ENCODE measurements around the gene ZNF205.
"Not testable (repeated sequence)": the region's sequence is repeated elsewhere in the genome, so short reads cannot be mapped to it uniquely, and the experiment has no call there.

ZNF205 gene

GRCh38 chr16:3076577-3076976, 35.8 kb upstream of the ZNF205 start:
- no peak for TF ChIP-seq CTCF (IDR thresholded peaks at IDR 0.05; ENCODE audit: low read depth, low read length, missing control alignments)
- DNase-seq (ENCODE audit: low read depth), result no peak
- H3K4me3 ChIP-seq (ENCODE audit: low read depth, low read length), result no peak overlapping the region

- DNase-seq (ENCODE audit: low read depth), result no peak
- H3K4me3 ChIP-seq (ENCODE audit: low read depth, low read length), result no peak overlapping the region
- TF ChIP-seq CTCF (IDR thresholded peaks at IDR 0.05; ENCODE audit: low read depth, low read length, missing control alignments), result no peak
Measured at GRCh38 chr16:3080024-3080423, 32.4 kb upstream of the ZNF205 start.

DNA sequence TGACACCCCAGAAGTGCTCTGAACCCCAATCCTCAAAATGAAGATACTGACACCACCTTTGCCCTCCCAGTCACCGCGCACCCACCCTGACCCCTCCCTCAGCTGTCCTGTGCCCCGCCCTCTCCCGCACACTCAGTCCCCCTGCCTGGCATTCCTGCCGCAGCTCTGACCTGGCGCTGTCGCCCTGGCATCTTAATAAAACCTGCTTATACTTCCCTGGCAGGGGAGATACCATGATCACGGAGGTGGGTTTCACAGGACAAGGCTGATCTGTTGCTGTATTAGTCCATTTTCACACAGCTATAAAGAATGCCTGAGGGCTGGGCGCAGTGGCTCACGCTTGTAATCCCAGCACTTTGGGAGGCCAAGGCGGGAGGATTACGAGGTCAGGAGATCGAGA, 30.4 kb upstream of the ZNF205 start:
- not testable (repeated sequence) for H3K4me3 ChIP-seq (ENCODE audit: low read depth, low read length); DNase-seq (ENCODE audit: low read depth)

DNA sequence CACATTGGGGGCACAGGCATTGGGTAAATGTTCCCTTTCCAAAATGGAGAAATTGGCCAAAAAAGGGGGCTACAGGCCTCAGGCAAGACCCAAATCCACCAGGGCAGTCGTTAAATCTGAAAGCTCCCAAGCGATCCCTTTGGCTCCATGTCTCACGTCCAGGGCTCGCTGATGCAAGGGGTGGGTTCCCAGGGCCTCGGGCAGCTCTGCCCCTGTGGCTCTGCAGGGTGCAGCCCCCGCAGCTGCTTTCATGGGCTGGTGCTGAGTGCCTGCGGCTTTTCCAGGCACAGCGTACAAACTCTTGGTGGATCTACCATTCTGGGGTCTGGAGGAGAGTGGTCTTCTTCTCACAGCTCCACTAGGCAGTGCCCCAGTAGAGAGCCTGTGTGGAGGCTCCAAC, 29.0 kb upstream of the ZNF205 start:
- not testable (repeated sequence) for DNase-seq (ENCODE audit: low read depth); H3K4me3 ChIP-seq (ENCODE audit: low read depth, low read length)

DNA sequence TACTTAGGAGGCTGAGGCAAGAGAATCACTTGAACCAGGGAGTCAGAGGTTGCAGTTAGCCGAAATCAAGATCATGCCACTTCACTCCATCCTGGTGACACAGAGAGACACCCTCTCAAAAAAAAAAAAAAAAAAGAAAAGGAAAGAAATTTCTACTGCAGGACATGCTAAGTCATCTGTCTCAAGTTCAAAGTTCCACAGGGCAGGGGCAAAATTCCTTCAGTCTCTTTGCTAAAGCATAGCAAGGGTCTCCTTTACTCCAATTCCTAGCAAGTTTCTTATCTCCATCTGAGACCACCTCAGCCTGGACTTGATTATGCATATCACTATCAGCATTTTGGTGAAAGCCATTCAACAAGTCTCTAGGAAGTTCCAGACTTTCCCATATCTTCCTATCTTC, 27.9 kb upstream of the ZNF205 start:
- TF ChIP-seq CTCF (IDR thresholded peaks at IDR 0.05; ENCODE audit: low read depth, low read length, missing control alignments), result no peak
- no peak for DNase-seq (ENCODE audit: low read depth)
- H3K4me3 ChIP-seq (ENCODE audit: low read depth, low read length), result no peak overlapping the region

DNA sequence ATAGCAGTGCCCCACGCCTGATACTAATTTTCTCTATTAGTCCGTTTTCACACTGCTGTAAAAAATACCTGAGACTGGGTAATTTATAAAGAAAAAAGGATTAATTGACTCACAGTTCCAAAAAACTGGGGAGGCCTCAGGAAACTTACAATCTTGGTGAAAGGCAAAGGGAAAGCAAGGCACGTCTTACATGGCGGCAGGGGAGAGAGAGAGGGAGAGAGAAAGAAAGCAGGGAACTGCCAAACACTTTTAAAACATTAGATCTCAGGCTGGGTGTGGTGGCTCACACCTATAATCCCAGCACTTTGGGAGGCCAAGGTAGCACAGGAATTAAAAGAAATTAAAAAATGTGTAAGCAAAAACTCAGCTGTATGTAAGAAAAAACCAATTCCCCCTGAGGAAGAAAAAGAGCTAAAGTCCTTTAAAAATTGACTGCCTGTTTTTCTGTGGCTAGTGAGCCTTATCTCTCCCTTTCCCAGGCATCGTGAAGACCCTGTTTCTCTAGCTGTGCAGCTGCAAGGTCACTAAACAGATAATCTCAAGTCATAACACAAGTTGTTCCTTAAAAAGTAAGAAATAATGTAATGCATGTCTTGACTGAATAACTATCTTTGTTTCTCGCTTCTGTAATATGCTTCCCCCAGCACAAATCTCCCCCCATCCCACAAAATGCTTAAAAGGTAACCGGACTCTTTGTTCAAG, 27.3 kb upstream of the ZNF205 start:
- no peak for DNase-seq (ENCODE audit: low read depth)
- no peak overlapping the region for H3K4me3 ChIP-seq (ENCODE audit: low read depth, low read length)
- TF ChIP-seq CTCF (IDR thresholded peaks at IDR 0.05; ENCODE audit: low read depth, low read length, missing control alignments), result no peak

- DNase-seq (ENCODE audit: low read depth), result no peak
- no peak for TF ChIP-seq CTCF (IDR thresholded peaks at IDR 0.05; ENCODE audit: low read depth, low read length, missing control alignments)
- H3K4me3 ChIP-seq (ENCODE audit: low read depth, low read length), result no peak overlapping the region
Measured at GRCh38 chr16:3085868-3086595, 26.4 kb upstream of the ZNF205 start.

DNA sequence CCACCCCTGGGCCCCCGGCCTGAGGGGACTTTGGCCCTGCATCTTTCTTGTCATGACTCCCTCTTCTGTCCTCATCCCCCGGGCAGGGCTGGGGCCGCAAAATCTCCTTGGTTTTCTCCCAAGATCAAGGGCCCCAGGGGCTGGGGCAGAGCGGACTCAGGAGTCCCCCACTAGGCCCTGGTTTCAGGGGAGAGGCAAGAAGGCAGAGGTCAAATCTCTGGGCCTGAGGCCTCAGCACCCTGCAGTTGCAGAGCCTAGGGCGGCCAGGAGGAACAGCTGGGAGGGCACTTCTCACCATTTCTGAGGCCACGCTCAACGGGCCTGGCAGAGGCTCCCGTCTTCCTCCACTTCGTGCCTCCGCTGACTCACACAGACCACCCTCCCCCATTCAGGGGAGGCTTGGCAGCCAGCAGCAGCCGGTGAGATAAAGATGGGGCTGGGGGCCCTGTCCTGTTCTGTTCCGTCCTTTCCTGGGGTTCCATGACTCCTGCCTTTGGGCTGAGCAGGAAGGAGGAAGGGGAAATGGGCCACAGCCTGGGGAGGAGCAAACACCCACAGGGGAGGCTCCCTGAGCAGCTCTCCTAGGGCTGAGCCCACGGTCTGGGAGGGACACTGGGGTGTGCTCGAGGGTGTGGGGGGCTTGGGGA, 25.7 kb upstream of the ZNF205 start:
- no peak for TF ChIP-seq CTCF (IDR thresholded peaks at IDR 0.05; ENCODE audit: low read depth, low read length, missing control alignments)
- no peak overlapping the region for H3K4me3 ChIP-seq (ENCODE audit: low read depth, low read length)
- no peak for DNase-seq (ENCODE audit: low read depth)

Data from GM12864 (cell line).